ENCODE data around the gene BCCIP. TPM values are rescaled to one million over a fixed set of nuclear protein-coding genes. Genes with fewer than 3 reads are reported as not detected.

Gene BCCIP
- total RNA-seq, 1 donor from 2014 or later, result 54.1 TPM

DNA sequence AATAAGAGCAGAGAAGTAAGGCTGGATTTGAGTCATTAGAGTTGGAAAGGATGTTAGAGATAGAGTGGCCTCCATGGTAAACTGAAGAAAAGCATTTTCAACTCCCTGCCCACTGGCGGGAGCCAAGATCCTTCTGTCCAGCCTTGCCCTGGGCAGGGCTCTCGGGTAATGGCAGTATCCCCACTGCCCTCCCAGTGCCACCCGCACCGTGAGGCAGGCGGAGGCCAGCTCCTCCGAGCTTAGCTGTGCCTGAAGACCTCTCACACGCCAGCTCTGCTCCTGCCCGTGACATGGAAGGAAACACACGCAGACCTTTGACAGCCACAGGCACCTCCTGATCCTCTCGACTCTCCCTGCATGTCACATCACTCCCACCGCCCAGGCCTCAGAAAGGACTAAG, 22.3 kb downstream of the BCCIP start:
- Mint-ChIP-seq H3K4me1 (no peaks in the 10 kb centered on the region), H3K9me3 (no peaks in the 10 kb centered on the region), H3K27me3 (ENCODE audit: low read depth) (no peaks in the 10 kb centered on the region), H3K27ac (no peak overlapping the region), H3K4me3 (no peak overlapping the region), H3K36me3 (peaks cover 27% of the 10 kb centered on the region)
- TF ChIP-seq, protein P1, sequence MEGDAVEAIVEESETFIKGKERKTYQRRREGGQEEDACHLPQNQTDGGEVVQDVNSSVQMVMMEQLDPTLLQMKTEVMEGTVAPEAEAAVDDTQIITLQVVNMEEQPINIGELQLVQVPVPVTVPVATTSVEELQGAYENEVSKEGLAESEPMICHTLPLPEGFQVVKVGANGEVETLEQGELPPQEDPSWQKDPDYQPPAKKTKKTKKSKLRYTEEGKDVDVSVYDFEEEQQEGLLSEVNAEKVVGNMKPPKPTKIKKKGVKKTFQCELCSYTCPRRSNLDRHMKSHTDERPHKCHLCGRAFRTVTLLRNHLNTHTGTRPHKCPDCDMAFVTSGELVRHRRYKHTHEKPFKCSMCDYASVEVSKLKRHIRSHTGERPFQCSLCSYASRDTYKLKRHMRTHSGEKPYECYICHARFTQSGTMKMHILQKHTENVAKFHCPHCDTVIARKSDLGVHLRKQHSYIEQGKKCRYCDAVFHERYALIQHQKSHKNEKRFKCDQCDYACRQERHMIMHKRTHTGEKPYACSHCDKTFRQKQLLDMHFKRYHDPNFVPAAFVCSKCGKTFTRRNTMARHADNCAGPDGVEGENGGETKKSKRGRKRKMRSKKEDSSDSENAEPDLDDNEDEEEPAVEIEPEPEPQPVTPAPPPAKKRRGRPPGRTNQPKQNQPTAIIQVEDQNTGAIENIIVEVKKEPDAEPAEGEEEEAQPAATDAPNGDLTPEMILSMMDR (IDR thresholded peaks at IDR 0.05; ENCODE audit: unreplicated experiment), result no peak
- DNase-seq (ENCODE audit: low spot score in 2 of 2, unreplicated experiment in 2 of 2), result no peak

DNA sequence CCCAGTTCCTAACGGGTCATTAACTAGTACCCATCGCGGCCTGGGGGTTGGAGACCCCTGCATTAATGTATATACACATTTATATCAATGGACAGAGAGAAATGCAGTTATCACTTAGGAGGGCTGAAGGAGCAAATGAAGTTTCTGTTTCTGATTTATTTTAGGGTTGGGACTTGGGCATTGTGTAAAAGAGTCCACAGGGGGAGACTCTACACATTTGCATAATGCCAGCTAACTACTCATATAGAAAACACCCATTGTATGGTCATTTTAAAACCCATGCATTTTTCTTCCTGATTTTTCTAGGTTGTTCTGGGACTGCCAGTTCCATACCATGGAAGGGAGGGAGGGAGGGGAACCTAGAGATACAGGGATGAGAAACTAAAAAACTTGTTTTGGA, 23.5 kb downstream of the BCCIP start:
- H3K4me1 Mint-ChIP-seq, result no peaks in the 10 kb centered on the region
- no peaks in the 10 kb centered on the region for H3K27me3 Mint-ChIP-seq (ENCODE audit: low read depth)
- H3K9me3 Mint-ChIP-seq, result no peaks in the 10 kb centered on the region
- no peak for DNase-seq (ENCODE audit: low spot score in 2 of 2, unreplicated experiment in 2 of 2)
- no peak overlapping the region for H3K4me3 Mint-ChIP-seq
- TF ChIP-seq, protein P1 (IDR thresholded peaks at IDR 0.05; ENCODE audit: unreplicated experiment), result no peak
- H3K36me3 Mint-ChIP-seq, result peaks cover 32% of the 10 kb centered on the region
- H3K27ac Mint-ChIP-seq, result no peak overlapping the region

DNA sequence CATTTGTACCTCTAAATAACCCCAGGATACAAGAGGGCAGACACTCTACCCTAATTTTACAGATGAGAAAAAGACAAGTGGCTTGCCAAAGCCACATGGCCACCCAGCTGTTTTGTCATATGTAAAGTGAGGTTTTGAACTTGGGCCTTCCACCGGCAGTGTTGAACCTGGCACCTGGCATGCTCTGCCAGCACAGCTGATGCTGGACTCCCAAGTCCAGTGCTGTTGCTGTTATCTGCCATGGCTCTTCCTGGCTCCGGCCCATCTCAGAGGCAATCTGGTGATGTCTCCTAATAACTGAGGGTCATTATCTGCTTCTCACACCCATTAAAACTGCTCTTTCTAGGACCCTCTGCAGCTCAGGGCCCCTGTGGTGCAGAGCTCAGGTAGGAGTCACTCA, 25.0 kb downstream of the BCCIP start:
- Mint-ChIP-seq H3K9me3 (no peaks in the 10 kb centered on the region), H3K4me1 (no peaks in the 10 kb centered on the region), H3K27ac (no peak overlapping the region), H3K4me3 (no peak overlapping the region), H3K27me3 (ENCODE audit: low read depth) (no peaks in the 10 kb centered on the region), H3K36me3 (peaks cover 35% of the 10 kb centered on the region)
- DNase-seq (ENCODE audit: low spot score in 2 of 2, unreplicated experiment in 2 of 2), result no peak
- TF ChIP-seq, protein P1 (IDR thresholded peaks at IDR 0.05; ENCODE audit: unreplicated experiment), result no peak

GRCh38 chr10:125848857-125849256, 25.5 kb downstream of the BCCIP start:
- no peaks in the 10 kb centered on the region for H3K27me3 Mint-ChIP-seq (ENCODE audit: low read depth)
- no peak for DNase-seq (ENCODE audit: low spot score in 2 of 2, unreplicated experiment in 2 of 2)
- no peaks in the 10 kb centered on the region for H3K9me3 Mint-ChIP-seq
- H3K36me3 Mint-ChIP-seq, result peaks cover 39% of the 10 kb centered on the region
- no peak overlapping the region for H3K4me3 Mint-ChIP-seq
- no peak overlapping the region for H3K27ac Mint-ChIP-seq
- TF ChIP-seq, protein P1 (IDR thresholded peaks at IDR 0.05; ENCODE audit: unreplicated experiment), result no peak
- H3K4me1 Mint-ChIP-seq, result no peaks in the 10 kb centered on the region

DNA sequence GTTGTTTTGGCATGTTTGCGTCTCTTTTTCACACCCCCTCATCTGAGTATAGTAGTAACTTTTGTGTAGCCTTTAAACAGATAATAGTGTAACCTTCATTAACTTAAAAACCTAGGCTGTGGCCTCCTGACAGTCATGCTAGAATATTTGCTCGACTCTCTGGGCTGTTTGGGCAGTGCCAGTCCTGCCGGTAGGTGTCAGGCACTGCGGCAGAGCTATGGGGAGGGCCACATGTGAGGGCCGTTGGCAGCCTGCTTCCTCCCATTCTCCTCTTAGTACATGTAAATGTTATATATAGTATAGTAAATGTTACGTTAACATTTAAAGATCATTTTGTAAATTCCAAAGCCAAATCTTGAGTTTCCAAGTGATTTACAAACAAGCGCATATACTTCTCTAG, 26.1 kb downstream of the BCCIP start:
- Mint-ChIP-seq H3K27me3 (ENCODE audit: low read depth) (no peaks in the 10 kb centered on the region), H3K9me3 (no peaks in the 10 kb centered on the region), H3K36me3 (peaks cover 40% of the 10 kb centered on the region), H3K4me3 (no peak overlapping the region), H3K4me1 (no peaks in the 10 kb centered on the region), H3K27ac (no peak overlapping the region)
- TF ChIP-seq, protein P1 (IDR thresholded peaks at IDR 0.05; ENCODE audit: unreplicated experiment), result no peak
- no peak for DNase-seq (ENCODE audit: low spot score in 2 of 2, unreplicated experiment in 2 of 2)

Data from mesothelial cell of epicardium (in vitro differentiated cells).